ENCODE results near the gene KRTAP10-3.

DNA sequence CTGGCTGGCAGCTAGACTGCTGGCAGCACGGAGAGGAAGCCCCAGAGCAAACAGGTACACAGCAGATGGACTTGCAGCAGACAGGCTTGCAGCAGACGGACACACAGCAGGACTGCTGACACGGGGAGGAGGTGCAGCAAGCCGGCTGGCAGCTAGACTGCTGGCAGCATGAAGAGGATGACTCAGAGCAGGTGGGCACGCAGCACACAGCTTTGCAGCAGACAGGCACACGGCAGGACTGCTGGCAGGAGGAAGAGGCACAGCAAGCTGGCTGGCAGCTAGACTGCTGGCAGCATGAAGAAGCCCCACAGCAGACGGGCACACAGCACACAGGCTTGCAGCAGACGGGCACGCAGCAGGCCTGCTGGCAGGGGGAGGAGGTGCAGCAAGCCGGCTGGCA is 7.8 kb downstream of the KRTAP10-3 start:
- TF ChIP-seq, protein P1, sequence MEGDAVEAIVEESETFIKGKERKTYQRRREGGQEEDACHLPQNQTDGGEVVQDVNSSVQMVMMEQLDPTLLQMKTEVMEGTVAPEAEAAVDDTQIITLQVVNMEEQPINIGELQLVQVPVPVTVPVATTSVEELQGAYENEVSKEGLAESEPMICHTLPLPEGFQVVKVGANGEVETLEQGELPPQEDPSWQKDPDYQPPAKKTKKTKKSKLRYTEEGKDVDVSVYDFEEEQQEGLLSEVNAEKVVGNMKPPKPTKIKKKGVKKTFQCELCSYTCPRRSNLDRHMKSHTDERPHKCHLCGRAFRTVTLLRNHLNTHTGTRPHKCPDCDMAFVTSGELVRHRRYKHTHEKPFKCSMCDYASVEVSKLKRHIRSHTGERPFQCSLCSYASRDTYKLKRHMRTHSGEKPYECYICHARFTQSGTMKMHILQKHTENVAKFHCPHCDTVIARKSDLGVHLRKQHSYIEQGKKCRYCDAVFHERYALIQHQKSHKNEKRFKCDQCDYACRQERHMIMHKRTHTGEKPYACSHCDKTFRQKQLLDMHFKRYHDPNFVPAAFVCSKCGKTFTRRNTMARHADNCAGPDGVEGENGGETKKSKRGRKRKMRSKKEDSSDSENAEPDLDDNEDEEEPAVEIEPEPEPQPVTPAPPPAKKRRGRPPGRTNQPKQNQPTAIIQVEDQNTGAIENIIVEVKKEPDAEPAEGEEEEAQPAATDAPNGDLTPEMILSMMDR (IDR thresholded peaks at IDR 0.05), result no peak
- no peak for TF ChIP-seq ZFX (IDR thresholded peaks at IDR 0.05; ENCODE audit: borderline replicate concordance)
